HepG2 (cell line): ENCODE data around the gene CUL4B. TPM values are rescaled to one million over a fixed set of nuclear protein-coding genes. Genes with fewer than 3 reads are reported as not detected.

Source experiments
- MXI1 ChIP-seq: IDR thresholded peaks from 3 replicates; pipeline ENCODE4 v1.6.1; 2012; ENCODE audit warnings: low read depth, low read length, inconsistent platforms, borderline replicate concordance
- ZBTB7A ChIP-seq: sonication (generic); formaldehyde crosslinking; IDR thresholded peaks from 2 replicates; pipeline ENCODE4 v1.8.0; 2022; ENCODE audit warnings: mild to moderate bottlenecking, missing genetic modification reagents
- ZFP62 ChIP-seq: sonication (generic); formaldehyde crosslinking; IDR thresholded peaks from 2 replicates; pipeline ENCODE4 v1.4.0; 2020; ENCODE audit warnings: missing genetic modification reagents
- ZNF207 ChIP-seq: fragments of 450-650 bp; IDR thresholded peaks from 2 replicates; pipeline ENCODE4 v1.6.1; 2016; ENCODE audit warnings: antibody characterized with exemption, borderline replicate concordance
- ZNF232 ChIP-seq: sonication (generic); formaldehyde crosslinking; IDR thresholded peaks from 2 replicates; pipeline ENCODE4 v1.4.0; 2020; ENCODE audit warnings: missing genetic modification reagents, borderline replicate concordance
- ZNF367 ChIP-seq: sonication (generic); formaldehyde crosslinking; IDR thresholded peaks from 2 replicates; pipeline ENCODE4 v1.4.0; 2020; ENCODE audit warnings: missing genetic modification reagents, borderline replicate concordance
- ZNF709 ChIP-seq: sonication (generic); formaldehyde crosslinking; IDR thresholded peaks from 2 replicates; pipeline ENCODE4 v1.5.0; 2020; ENCODE audit warnings: mild to moderate bottlenecking, missing genetic modification reagents
- polyA plus RNA-seq, 8 experiments: library from polyadenylated mRNA; depleted of rRNA in 3 of 8; stranded (reverse) in 7 of 8; unstranded in 1 of 8; fragments of >200 nt; fragmentation: Illumina TruSeq in 4 of 8; extraction: Trizol in 4 of 8; gene quantifications; 2 replicates each; pipeline versions ENCODE4 v1.2.1 to v1.2.3, GENCODE V29; 2011 to 2016; ENCODE audit warnings: low read depth in 4 of 8, missing spikeins in 1 of 8, mixed read lengths in 1 of 8; ENCODE audit not compliant: insufficient read depth in 1 of 8
- total RNA-seq, 5 experiments: library from RNA; depleted of rRNA; stranded (reverse); fragments of >200 nt; fragmentation: Illumina TruSeq; extraction: Trizol; gene quantifications; 2 replicates each; pipeline ENCODE4 v1.2.3, GENCODE V29; 2016; ENCODE audit warnings: low read depth in 1 of 5
- TF ChIP-seq, protein P1 (sequence below): sonication (generic); formaldehyde crosslinking; IDR thresholded peaks from 2 replicates; pipeline ENCODE4 v1.8.0; 2022; ENCODE audit warnings: mild to moderate bottlenecking, missing genetic modification reagents, moderate library complexity
- TF ChIP-seq, protein P2 (sequence below), 2 experiments: sonication (generic) in 1 of 2; formaldehyde crosslinking in 1 of 2; IDR thresholded peaks; 2 replicates each; pipeline versions ENCODE4 v1.4.0 to v1.6.1; 2016 to 2020; ENCODE audit warnings: borderline replicate concordance in 1 of 2, low read depth in 1 of 2, mild to moderate bottlenecking in 1 of 2, missing genetic modification reagents in 1 of 2

The CUL4B gene
- total and polyA plus RNA-seq, 2 of the 13 experiments (the other 11 are each of a cell fraction or from before 2014, with no cell fraction given) = 21.6 to 28.5 TPM

DNA sequence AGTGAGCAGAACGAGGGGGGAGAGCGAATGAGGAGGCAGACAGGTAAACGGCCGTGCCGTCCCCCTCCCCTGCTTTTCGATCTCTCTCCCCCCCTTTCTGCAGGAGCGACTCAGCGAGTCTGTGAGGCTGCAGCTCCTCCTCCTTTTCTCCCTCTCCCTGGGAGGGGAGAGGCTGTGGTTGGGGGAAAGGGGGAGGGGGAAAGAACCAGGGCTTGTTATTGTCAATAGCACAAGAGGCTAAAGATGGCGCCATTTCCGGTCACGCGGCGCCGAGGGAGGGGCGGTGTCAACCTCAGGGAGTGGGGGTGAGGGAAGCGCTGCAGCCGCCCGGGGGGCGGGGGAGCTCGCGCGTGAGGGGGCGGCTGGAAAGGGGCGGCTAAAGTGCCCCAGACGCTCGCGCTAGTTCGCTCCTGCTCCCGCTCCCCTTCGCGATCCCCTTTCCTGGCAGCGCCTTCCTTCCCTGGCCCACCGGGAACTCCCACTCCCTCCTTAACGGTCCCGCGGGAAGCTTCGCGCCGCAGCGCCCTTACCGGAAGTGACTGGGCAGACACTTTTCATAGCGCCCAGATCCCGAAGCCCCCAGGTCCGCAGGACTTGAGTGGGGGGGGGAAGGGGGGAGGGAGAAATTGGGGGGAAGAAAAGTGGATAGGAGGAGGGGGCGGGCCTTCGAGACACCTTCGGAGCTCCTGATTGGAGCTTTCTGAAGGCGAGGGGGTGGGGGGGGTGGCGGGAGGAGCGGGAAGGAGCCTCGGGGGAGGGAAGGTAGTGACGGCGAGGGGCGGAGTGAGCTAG, at the start of gene CUL4B (continued):
- TF ChIP-seq MXI1 = no peak
- no peak for TF ChIP-seq ZNF232 (CRISPR knock-in tag)
- no peak for TF ChIP-seq ZNF207
- TF ChIP-seq, protein P1, sequence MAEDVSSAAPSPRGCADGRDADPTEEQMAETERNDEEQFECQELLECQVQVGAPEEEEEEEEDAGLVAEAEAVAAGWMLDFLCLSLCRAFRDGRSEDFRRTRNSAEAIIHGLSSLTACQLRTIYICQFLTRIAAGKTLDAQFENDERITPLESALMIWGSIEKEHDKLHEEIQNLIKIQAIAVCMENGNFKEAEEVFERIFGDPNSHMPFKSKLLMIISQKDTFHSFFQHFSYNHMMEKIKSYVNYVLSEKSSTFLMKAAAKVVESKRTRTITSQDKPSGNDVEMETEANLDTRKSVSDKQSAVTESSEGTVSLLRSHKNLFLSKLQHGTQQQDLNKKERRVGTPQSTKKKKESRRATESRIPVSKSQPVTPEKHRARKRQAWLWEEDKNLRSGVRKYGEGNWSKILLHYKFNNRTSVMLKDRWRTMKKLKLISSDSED (CRISPR knock-in tag) = no peak
- TF ChIP-seq ZNF709 = no peak
- TF ChIP-seq ZFP62 (CRISPR knock-in tag) = no peak
- no peak for TF ChIP-seq ZNF367 (CRISPR knock-in tag)
- TF ChIP-seq ZBTB7A = no peak
- TF ChIP-seq, protein P2, sequence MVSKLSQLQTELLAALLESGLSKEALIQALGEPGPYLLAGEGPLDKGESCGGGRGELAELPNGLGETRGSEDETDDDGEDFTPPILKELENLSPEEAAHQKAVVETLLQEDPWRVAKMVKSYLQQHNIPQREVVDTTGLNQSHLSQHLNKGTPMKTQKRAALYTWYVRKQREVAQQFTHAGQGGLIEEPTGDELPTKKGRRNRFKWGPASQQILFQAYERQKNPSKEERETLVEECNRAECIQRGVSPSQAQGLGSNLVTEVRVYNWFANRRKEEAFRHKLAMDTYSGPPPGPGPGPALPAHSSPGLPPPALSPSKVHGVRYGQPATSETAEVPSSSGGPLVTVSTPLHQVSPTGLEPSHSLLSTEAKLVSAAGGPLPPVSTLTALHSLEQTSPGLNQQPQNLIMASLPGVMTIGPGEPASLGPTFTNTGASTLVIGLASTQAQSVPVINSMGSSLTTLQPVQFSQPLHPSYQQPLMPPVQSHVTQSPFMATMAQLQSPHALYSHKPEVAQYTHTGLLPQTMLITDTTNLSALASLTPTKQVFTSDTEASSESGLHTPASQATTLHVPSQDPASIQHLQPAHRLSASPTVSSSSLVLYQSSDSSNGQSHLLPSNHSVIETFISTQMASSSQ (IDR thresholded peaks at IDR 0.05; ENCODE audit: low read depth) = 0 out of 2 replicates have a peak, but pooled peaks have one; percentile 16
- TF ChIP-seq, protein P2 (CRISPR knock-in tag; IDR thresholded peaks at IDR 0.05; ENCODE audit: borderline replicate concordance) = peak; percentile 43; the same call in 1 of the 2 replicates
